SK-N-SH (cell line): ENCODE results near the gene MYOM3.
A peak's percentile ranks its signal among the peaks of the same experiment; 100 is the strongest.

Experiments used
- CHD2 ChIP-seq: fragments of 150-350 bp; IDR thresholded peaks from 2 replicates; pipeline ENCODE4 v1.6.1; 2018; ENCODE audit warnings: low read length; ENCODE audit not compliant: partially characterized antibody
- CTCF ChIP-seq: fragments of 200-600 bp; sonication (generic); IDR thresholded peaks from 2 replicates; pipeline ENCODE4 v1.6.1; 2017; ENCODE audit warnings: antibody characterized with exemption, mild to moderate bottlenecking, moderate library complexity
- EP300 ChIP-seq, 2 experiments: IDR thresholded peaks; 2 replicates each; pipeline versions ENCODE4 v1.4.0 to v1.6.1; 2012; ENCODE audit warnings: borderline replicate concordance in 1 of 2, low read depth in 1 of 2, low read length in 1 of 2
- FOXM1 ChIP-seq: IDR thresholded peaks from 2 replicates; pipeline ENCODE4 v1.4.0; 2012; ENCODE audit warnings: low read depth, mild to moderate bottlenecking
- GABPA ChIP-seq: IDR thresholded peaks from 2 replicates; pipeline ENCODE4 v1.4.0; 2012; ENCODE audit warnings: low read depth, mild to moderate bottlenecking
- GATA2 ChIP-seq: sonication (generic); formaldehyde crosslinking; IDR thresholded peaks from 2 replicates; pipeline ENCODE4 v1.5.0; 2020; ENCODE audit warnings: mild to moderate bottlenecking, missing genetic modification reagents
- MXI1 ChIP-seq: IDR thresholded peaks from 2 replicates; pipeline ENCODE4 v1.6.1; 2012; ENCODE audit warnings: mild to moderate bottlenecking, low read depth, low read length, improper control_type of control experiment
- POLR2AphosphoS5 ChIP-seq: IDR thresholded peaks from 2 replicates; pipeline ENCODE4 v1.6.1; 2012; ENCODE audit warnings: low read depth, low read length
- RAD21 ChIP-seq: IDR thresholded peaks from 2 replicates; pipeline ENCODE4 v1.6.1; 2012; ENCODE audit warnings: mild to moderate bottlenecking, low read length
- REST ChIP-seq: IDR thresholded peaks from 2 replicates; pipeline ENCODE4 v1.6.1; 2012; ENCODE audit warnings: mild to moderate bottlenecking, low read depth, low read length, moderate library complexity
- TCF12 ChIP-seq: IDR thresholded peaks from 2 replicates; pipeline ENCODE4 v1.4.0; 2012
- USF1 ChIP-seq: IDR thresholded peaks from 2 replicates; pipeline ENCODE4 v1.4.0; 2012; ENCODE audit warnings: low read depth, borderline replicate concordance
- ZBTB33 ChIP-seq: IDR thresholded peaks from 2 replicates; pipeline ENCODE4 v1.4.0; 2012; ENCODE audit warnings: low read depth, borderline replicate concordance

- TF ChIP-seq CTCF (peak; percentile 87), MXI1 (no peak), EP300 (IDR thresholded peaks at IDR 0.05; ENCODE audit: borderline replicate concordance in 1 of 2, low read depth in 1 of 2, low read length in 1 of 2) (no peak), RAD21 (peak; percentile 91), FOXM1 (no peak), CHD2 (peak; percentile 82), REST (0 out of 2 replicates have a peak, but pooled peaks have one; percentile 29), POLR2AphosphoS5 (no peak), ZBTB33 (no peak), GATA2 (no peak), TCF12 (no peak), USF1 (no peak), GABPA (no peak)
Observed at GRCh38 chr1:24070821-24071393, 41.0 kb downstream of the MYOM3 start.
